A549 (cell line): ENCODE data around the gene PTPRN2.

Source experiments
- CTCF ChIP-seq: fragments of >200 bp; sonication (Bioruptor Twin); formaldehyde crosslinking; IDR thresholded peaks from 3 replicates; pipeline ENCODE4 v1.5.1; 2016
- ESRRA ChIP-seq: fragments of 150-350 bp; IDR thresholded peaks from 2 replicates; pipeline ENCODE4 v1.6.1; 2014; ENCODE audit warnings: mild to moderate bottlenecking, low read length, borderline replicate concordance
- JUNB ChIP-seq: fragments of >200 bp; sonication (Bioruptor Twin); formaldehyde crosslinking; IDR thresholded peaks from 2 replicates; pipeline ENCODE4 v1.6.1; 2016
- POLR2A ChIP-seq: IDR thresholded peaks from 2 replicates; pipeline ENCODE4 v1.6.1; 2012; ENCODE audit warnings: mild to moderate bottlenecking, low read length
- RFX5 ChIP-seq: fragments of 450-650 bp; IDR thresholded peaks from 2 replicates; pipeline ENCODE4 v1.7.1; 2014; ENCODE audit warnings: antibody characterized with exemption, mild to moderate bottlenecking, moderate library complexity
- RNF2 ChIP-seq: fragments of 200-600 bp; sonication (generic); IDR thresholded peaks from 2 replicates; pipeline ENCODE4 v1.6.1; 2016; ENCODE audit warnings: low read depth, mild to moderate bottlenecking, antibody characterized with exemption, moderate library complexity, borderline replicate concordance
- ZC3H11A ChIP-seq: fragments of 450-650 bp; IDR thresholded peaks from 2 replicates; pipeline ENCODE4 v1.6.1; 2014; ENCODE audit warnings: antibody characterized with exemption, mild to moderate bottlenecking

GRCh38 chr7:157613575-157614322 is 973.9 kb downstream of the PTPRN2 start:
- TF ChIP-seq ESRRA, result no peak
- TF ChIP-seq CTCF, result no peak
- no peak for TF ChIP-seq RNF2
- TF ChIP-seq POLR2A, result no peak
- TF ChIP-seq RFX5, result no peak
- no peak for TF ChIP-seq ZC3H11A
- TF ChIP-seq JUNB, result no peak
